Stomach (tissue), 9 donors: ENCODE data around the gene CREB5. TPM values are rescaled to one million over a fixed set of nuclear protein-coding genes. Genes with fewer than 3 reads are reported as not detected.
"Not testable (repeated sequence)": the region's sequence is repeated elsewhere in the genome, so short reads cannot be mapped to it uniquely, and the experiment has no call there.

ENCODE experiments used
- DNase-seq, 2 donors: peaks; one replicate each; pipeline versions ENCODE4 v3.0.0 to v3.0.0-alpha.2; 2013 to 2019
- H3K27ac ChIP-seq, 5 donors: fragments of 200-600 bp in 4 of 5; sonication (generic) in 4 of 5; one replicate each; pipeline ENCODE4 v1.5.1; 2013 to 2019; ENCODE audit warnings: mild to moderate bottlenecking in 1 of 5, moderate library complexity in 1 of 5
- H3K27me3 ChIP-seq, 3 donors: fragments of 200-600 bp; sonication (generic); one replicate each; pipeline ENCODE4 v1.5.1; 2017 to 2019; ENCODE audit warnings: mixed run types in 1 of 3
- H3K36me3 ChIP-seq, 4 donors: fragments of 200-600 bp; sonication (generic); 1 replicate in 3 of 4; 2 replicates in 1 of 4; pipeline ENCODE4 v1.5.1; 2016 to 2019
- H3K4me1 ChIP-seq, 4 donors: fragments of 200-600 bp; sonication (generic); one replicate each; pipeline ENCODE4 v1.5.1; 2016 to 2019
- H3K4me3 ChIP-seq, 4 donors: fragments of 200-600 bp; sonication (generic) in 3 of 4; one replicate each; pipeline ENCODE4 v1.5.1; 2016 to 2019; ENCODE audit warnings: mild to moderate bottlenecking in 1 of 4
- H3K9me3 ChIP-seq, 4 donors: fragments of 200-600 bp; sonication (generic); one replicate each; pipeline ENCODE4 v1.5.1; 2016 to 2019
- CTCF ChIP-seq, 7 experiments: fragments of 450-650 bp in 4 of 7; fragments of 200-600 bp in 3 of 7; sonication (generic) in 3 of 7; IDR thresholded peaks; one replicate each; pipeline ENCODE4 v1.5.1; 2016 to 2019; ENCODE audit warnings: antibody characterized with exemption in 7 of 7, control low read depth in 2 of 7, mild to moderate bottlenecking in 1 of 7
- EP300 ChIP-seq: sonication (generic); formaldehyde crosslinking; IDR thresholded peaks from one replicate; pipeline ENCODE4 v1.6.1; 2017; ENCODE audit warnings: antibody characterized with exemption
- POLR2A ChIP-seq, 4 donors: fragments of 450-650 bp; IDR thresholded peaks; one replicate each; pipeline ENCODE4 v1.6.1; 2016; ENCODE audit warnings: antibody characterized with exemption in 4 of 4, control low read depth in 2 of 4, mild to moderate bottlenecking in 1 of 4, moderate library complexity in 1 of 4
- POLR2AphosphoS5 ChIP-seq, 3 donors: sonication (generic); formaldehyde crosslinking; IDR thresholded peaks; one replicate each; pipeline ENCODE4 v1.6.1; 2016; ENCODE audit warnings: antibody characterized with exemption in 3 of 3
- WGBS, 5 donors: extraction: QIAGEN DNeasy Blood & Tissue Kit in 3 of 5; methylation state at CpG; one replicate each; pipeline versions ENCODE4 v1.1.5 to v1.1.7; 2013 to 2018; 5-methylcytosine and 5-hydroxymethylcytosine counted together
- intact Hi-C: fragments of 100-400 bp; cut with DNase I; formaldehyde crosslinking; loops from one replicate; pipeline ENCODE4 v1.15.1; 2023; ENCODE audit warnings: low total_unique reads
- polyA plus RNA-seq, 3 donors: library from polyadenylated mRNA; stranded (reverse); fragments of 200-250 nt; gene quantifications; one replicate each; pipeline ENCODE4 v1.2.3, GENCODE V29; 2013
- total RNA-seq, 5 donors: library from RNA; depleted of rRNA; stranded (reverse); fragments of >200 nt; gene quantifications; one replicate each; pipeline versions ENCODE4 v1.1.0 to v1.2.3, GENCODE V29; 2014 to 2016
- donor health status: healthy with polysubstance abuse.
- donor health status: Bipolar disorder and iron deficiency.
- donor health status: healthy.

The CREB5 gene
- total and polyA plus RNA-seq, 8 donors, result 0.68 to 30.3 (median 1.5) TPM; not detected in 1

- intact Hi-C loops, result no loop called here
- Histone ChIP-seq H3K9me3 (peaks cover 0 to 19% (median 15%) of the 10 kb centered on the region in 4 donors), H3K4me1 (peaks cover 0 to 4% (median 0%) of the 10 kb centered on the region in 4 donors), H3K27ac (no peak overlapping the region), H3K27me3 (peaks cover 0 to 12% (median 0%) of the 10 kb centered on the region in 3 donors), H3K4me3 (no peak overlapping the region), H3K36me3 (no peaks in the 10 kb centered on the region)
- 68 to 83% (median 79%) methylated on average over 5 of the region's 5 CpGs for WGBS, 5 donors
- DNase-seq, result peak in 1 of 2 donors; percentile 33
- TF ChIP-seq EP300, result no peak
- TF ChIP-seq CTCF (IDR thresholded peaks at IDR 0.05), result no peak
- TF ChIP-seq POLR2A (IDR thresholded peaks at IDR 0.05), result no peak
- no peak for TF ChIP-seq POLR2AphosphoS5 (IDR thresholded peaks at IDR 0.05)
Observed at GRCh38 chr7:28548416-28548815, 136.1 kb downstream of the CREB5 start.

- Histone ChIP-seq H3K4me3 (no peak overlapping the region), H3K9me3 (peaks cover 0 to 19% (median 15%) of the 10 kb centered on the region in 4 donors), H3K4me1 (peaks cover 0 to 4% (median 0%) of the 10 kb centered on the region in 4 donors), H3K27ac (no peak overlapping the region), H3K27me3 (peaks cover 0 to 4% (median 0%) of the 10 kb centered on the region in 3 donors), H3K36me3 (no peaks in the 10 kb centered on the region)
- intact Hi-C loops, result no loop called here
- TF ChIP-seq EP300, result no peak
- no peak for DNase-seq
- WGBS, 5 donors, result 75 to 81% (median 79%) methylated on average over 2 of the region's 2 CpGs
Observed at GRCh38 chr7:28549998-28550397, 137.7 kb downstream of the CREB5 start.

GRCh38 chr7:28550580-28551186, 138.4 kb downstream of the CREB5 start:
- Histone ChIP-seq H3K9me3 (peaks cover 0 to 18% (median 15%) of the 10 kb centered on the region in 4 donors), H3K4me1 (peaks cover 0 to 4% (median 0%) of the 10 kb centered on the region in 4 donors), H3K4me3 (no peak overlapping the region), H3K27ac (no peak overlapping the region), H3K27me3 (peaks cover 0 to 4% (median 0%) of the 10 kb centered on the region in 3 donors), H3K36me3 (no peaks in the 10 kb centered on the region)
- TF ChIP-seq POLR2AphosphoS5 (IDR thresholded peaks at IDR 0.05), result no peak
- no peak for TF ChIP-seq POLR2A (IDR thresholded peaks at IDR 0.05)
- no peak for TF ChIP-seq CTCF (IDR thresholded peaks at IDR 0.05)
- peak in 1 of 2 donors; percentile 19 for DNase-seq
- WGBS, 5 donors, result 52 to 63% (median 61%) methylated on average over 7 of the region's 7 CpGs
- intact Hi-C loops, result no loop called here

GRCh38 chr7:28551331-28551730, 139.0 kb downstream of the CREB5 start:
- TF ChIP-seq POLR2AphosphoS5 (IDR thresholded peaks at IDR 0.05), result no peak
- no peak for TF ChIP-seq POLR2A (IDR thresholded peaks at IDR 0.05)
- no peak for TF ChIP-seq EP300
- TF ChIP-seq CTCF (IDR thresholded peaks at IDR 0.05), result no peak
- Histone ChIP-seq H3K9me3 (peaks cover 0 to 15% (median 9%) of the 10 kb centered on the region in 4 donors), H3K4me1 (peaks cover 0 to 4% (median 0%) of the 10 kb centered on the region in 4 donors), H3K36me3 (no peaks in the 10 kb centered on the region), H3K27me3 (peaks cover 0 to 4% (median 0%) of the 10 kb centered on the region in 3 donors), H3K4me3 (no peak overlapping the region), H3K27ac (no peak overlapping the region)
- intact Hi-C loops, result no loop called here
- 25 to 41% (median 32%) methylated on average over 5 of the region's 5 CpGs for WGBS, 5 donors
- DNase-seq, result peak in 1 of 2 donors; percentile 72

- WGBS, 5 donors, result 37 to 73% (median 57%) methylated on average over 1 of the region's 1 CpG
- intact Hi-C loops, H3K36me3 ChIP-seq, DNase-seq, H3K27me3 ChIP-seq, H3K27ac ChIP-seq, H3K4me3 ChIP-seq, H3K4me1 ChIP-seq: not testable (repeated sequence)
- peaks cover 0 to 11% (median 5%) of the 10 kb centered on the region in 4 donors for H3K9me3 ChIP-seq
Observed at GRCh38 chr7:28551766-28552165, 139.4 kb downstream of the CREB5 start.
